NCI-H1105 treated with DMSO at 0.1 percent for 48 hours (cell line): ENCODE measurements around the gene LRRC38.
"Not testable (repeated sequence)": the region's sequence is repeated elsewhere in the genome, so short reads cannot be mapped to it uniquely, and the experiment has no call there.

Experiments
- DNase-seq: peaks from one replicate; lab custom pipeline; 2025; lab: John Stamatoyannopoulos, UW

Gene LRRC38, protein sequence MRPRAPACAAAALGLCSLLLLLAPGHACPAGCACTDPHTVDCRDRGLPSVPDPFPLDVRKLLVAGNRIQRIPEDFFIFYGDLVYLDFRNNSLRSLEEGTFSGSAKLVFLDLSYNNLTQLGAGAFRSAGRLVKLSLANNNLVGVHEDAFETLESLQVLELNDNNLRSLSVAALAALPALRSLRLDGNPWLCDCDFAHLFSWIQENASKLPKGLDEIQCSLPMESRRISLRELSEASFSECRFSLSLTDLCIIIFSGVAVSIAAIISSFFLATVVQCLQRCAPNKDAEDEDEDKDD

DNA sequence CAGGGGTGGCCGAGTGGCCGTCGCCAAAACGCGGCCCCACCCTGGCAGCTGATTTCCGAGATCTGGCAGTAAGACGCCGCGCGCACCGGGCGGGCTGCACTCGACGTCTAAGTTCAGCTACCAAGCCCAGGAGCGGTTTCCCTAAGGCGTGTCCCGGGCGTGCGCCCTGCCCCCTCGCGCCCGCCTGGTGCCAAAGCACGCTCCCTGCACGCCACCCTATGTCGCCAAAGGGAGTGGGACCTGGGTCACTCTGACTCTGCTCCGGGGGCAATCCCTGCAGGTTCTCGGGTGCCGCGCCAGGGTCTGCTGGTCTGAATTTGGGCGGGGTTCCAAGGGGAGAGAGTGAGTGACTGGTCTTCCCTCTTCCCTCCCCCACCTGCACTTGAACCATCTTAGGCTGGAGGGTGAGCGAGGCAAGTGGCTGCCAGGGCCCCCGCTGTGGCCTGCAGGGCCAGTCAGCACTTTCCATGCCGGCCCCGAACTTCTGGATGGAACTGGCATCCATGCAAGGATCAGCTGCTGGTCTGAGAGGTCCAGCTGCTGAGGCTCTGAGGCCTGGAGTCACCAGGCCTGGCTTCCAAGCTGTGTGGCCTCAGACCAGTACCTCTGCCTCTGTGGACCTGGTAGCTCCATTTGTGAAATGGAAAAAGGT, at the start of gene LRRC38:
LRRC38 (minus strand) TSS at position 109 of the 652 bp plus-strand sequence. CDS start 410 bp downstream, outside the sequence.
- peak; percentile 15 for DNase-seq

DNA sequence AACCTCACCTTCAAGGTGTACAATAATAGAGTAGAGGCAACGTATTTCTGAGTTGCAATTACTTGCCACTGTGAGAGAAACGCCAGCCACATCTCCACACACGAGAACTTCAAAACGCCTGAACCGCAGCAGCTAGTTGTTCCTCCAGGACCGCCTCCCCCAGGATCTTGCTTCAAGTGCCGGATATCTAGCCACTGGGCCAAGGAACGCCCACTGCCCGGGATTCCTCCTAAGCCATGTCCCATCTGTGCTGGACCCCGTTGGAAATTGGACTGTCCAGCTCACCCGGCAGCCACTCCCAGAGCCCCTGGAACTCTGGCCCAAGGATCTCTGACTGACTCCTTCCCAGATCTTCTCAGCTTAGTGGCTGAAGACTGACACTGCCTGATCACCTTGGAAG, 49.2 kb upstream of the LRRC38 start:
- not testable (repeated sequence) for DNase-seq

DNA sequence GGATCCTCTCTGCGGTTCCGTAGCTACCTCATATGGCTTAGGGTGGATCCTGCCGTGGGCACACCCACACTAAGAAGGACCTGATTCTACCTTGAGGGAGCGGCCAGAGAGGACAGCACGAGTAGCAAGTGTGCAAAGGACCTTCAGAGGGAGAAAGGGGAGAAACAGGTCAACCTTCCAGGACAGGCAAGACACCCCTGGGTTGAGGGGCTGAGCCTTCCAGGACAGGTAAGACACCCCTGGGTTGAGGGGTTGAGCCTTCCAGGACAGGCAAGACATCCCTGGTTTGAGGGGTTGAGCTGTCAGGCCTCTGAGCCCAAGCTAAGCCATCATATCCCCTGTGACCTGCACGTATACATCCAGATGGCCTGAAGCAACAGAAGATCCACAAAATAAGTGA, 46.7 kb upstream of the LRRC38 start:
- no peak for DNase-seq

GRCh38 chr1:13556224-13556764, 42.5 kb upstream of the LRRC38 start:
- no peak for DNase-seq

DNA sequence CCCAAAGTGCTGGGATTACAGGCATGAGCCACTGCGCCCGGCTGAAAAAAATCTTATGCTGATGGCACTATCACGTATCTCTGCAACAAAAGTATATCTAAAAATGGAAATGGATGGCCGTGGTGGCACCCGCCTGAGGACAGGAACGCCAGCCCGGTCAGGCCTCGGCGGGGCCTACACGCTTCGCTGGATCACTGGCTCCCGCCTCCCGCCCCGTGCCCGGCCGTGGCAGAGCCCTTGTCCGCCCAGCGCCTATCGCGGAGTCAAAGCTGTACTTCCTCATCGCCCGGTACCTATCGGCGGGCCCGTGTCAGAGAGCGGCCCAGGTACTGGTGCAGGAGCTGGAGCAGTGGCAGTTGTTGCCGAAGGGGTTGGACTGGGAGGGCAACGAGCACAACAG, 41.0 kb upstream of the LRRC38 start:
- no peak for DNase-seq

GRCh38 chr1:13550663-13551062, 36.9 kb upstream of the LRRC38 start:
- DNase-seq = no peak

- no peak for DNase-seq
Observed at GRCh38 chr1:13549521-13549920, 35.7 kb upstream of the LRRC38 start.

GRCh38 chr1:13549021-13549420, 35.2 kb upstream of the LRRC38 start:
- DNase-seq = no peak

- no peak for DNase-seq
Observed at GRCh38 chr1:13548281-13548680, 34.5 kb upstream of the LRRC38 start.

DNA sequence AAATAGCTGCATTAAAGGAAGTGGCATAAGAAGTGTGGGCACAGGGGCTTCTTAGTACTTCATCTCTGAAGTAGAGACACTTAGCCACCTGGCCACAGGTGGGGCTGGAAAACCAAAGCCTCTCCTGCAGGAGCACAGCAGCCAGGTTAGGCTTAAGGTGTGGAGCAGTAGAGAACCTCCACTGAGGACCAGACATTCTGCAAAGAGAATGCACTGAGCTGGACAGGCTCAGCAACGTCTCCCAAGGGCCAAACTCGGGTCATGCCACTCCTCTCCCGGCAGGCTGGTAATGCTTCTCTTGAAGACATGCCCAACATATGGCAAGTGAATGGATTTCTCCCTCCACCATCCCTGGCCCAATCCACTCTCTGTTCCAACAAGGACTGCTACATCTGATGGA, 33.0 kb upstream of the LRRC38 start:
- no peak for DNase-seq

DNA sequence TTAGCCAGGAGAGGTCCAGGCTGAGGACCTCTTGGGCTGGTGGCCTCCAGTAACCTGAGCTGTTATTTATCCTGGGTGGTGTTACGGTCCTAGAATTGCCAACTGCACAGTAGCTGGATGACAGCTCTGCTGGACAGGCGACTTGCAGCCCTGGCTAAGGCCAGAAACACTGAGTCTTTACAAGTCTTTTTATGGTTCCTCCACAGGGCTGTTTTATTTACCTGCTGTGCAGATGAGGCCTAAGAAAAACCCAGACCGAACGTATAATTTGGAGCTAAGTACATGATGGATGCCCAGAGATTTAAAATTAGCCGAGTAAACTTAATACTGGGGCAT, 30.4 kb upstream of the LRRC38 start:
- DNase-seq = no peak

DNA sequence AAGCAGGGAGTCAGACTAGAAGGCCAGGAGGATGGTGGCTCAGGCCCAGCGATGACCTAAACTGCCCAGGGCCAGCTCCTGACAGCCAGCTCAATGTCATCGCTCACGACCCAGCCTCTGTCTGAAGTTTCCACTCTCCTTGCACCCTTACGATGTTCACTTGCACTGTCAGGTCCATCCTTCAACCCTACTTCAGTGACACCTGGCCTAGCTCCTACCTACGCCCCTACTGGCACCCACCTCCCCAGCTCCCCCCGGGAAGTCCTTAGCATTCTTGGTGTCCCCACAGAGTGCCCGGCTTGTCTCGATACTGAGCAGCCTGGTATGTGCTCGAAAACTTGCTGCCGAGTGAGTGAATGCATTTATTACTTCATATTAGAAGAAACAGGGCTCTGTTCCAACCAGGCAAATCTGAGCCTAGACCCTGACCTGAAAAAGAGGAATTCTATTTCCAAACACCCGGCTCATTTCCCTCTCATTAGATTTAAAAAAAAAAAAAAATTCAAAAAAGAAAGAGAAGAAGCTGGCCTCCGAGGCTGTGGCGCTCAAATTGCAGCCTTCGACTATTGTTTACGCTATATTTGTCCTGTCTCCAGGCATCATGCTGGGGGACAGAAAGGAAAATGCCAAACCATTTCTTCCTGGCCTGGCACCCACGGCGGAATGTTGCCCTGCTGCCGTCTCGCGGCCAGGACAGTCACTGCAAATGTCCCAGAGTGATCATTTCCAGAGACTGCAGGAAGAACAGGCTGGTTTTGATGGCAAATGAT, 29.8 kb upstream of the LRRC38 start:
- no peak for DNase-seq

- DNase-seq = no peak
Observed at GRCh38 chr1:13541435-13542215, 27.8 kb upstream of the LRRC38 start.

DNA sequence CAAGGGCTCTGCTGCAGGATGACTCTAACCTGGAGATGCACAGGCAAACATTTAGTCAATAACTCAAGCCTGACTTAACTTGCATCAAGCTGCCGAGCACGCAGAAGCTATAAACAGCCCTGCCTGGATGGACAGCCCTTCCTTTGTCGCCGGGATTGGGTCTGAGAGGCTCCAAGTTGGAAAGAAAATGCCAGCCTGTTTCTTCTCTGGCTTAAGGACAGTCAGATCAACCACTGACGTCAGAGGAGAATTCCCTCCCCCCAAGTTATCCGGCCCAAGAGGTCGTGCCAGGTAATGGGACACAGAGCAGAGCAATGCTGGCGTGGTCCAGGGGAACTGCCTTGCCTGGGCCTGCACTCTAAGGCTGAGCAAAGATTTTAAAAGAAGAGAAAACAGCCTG, 27.1 kb upstream of the LRRC38 start:
- no peak for DNase-seq

GRCh38 chr1:13539683-13540082, 25.9 kb upstream of the LRRC38 start:
- no peak for DNase-seq

DNA sequence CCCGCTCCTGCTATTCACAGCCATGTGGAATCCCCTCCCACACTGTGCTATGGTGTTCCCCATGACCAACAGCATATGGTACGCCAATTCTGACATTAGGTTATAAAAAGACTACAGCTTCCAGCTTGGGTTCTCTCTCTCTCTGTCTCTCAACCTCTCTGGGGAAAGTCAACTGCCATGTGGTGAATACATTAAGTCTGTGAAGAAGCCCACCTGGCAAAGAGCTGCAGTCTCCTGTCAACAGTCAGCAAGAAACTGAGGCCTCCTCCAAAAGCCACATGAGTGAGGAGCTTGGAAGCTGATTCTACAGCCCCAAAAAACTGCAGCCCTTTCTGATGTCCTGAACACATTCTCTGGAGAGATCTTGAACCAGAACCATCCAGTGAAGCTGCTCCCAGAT, 25.0 kb upstream of the LRRC38 start:
- no peak for DNase-seq

GRCh38 chr1:13536571-13536970, 22.8 kb upstream of the LRRC38 start:
- DNase-seq = no peak

DNA sequence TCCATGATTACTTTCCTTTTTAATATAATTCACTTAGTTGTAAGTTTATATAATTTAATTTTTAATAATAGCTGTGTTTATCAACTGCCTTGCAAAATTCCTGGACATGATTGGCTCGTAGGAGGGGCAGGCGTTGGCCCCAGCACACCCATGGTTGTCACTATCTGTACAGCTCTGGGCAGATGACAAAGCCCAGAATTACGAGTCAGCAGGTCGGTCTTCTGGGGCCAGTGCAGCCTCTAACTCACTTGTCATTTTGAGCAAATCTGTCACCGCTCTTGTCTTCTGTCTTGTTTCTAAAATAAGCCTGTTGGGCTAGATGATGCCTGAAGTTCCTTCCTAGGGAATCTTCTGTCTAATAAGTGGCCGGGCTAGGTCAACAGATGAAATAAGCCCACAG, 21.4 kb upstream of the LRRC38 start:
- DNase-seq = no peak

DNA sequence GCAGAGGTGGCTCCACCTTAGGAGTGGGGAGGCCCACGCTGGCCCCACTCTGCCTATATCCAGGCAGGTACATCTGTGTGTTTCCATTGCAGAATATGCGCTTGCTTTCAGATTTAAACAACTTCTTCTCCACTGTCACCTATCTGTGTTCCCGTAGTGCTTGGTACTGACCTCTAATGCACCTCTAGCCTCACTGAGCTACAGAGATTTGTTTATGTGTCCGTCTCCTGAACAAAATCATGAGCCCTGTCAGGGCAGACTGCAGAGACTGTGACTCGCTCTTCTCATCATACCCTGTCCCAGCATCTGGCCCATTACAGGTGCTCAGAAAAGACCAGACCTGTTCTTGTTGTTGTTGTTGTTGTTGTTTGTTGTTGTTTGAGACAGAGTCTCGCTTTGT, 14.5 kb upstream of the LRRC38 start:
- DNase-seq = no peak

GRCh38 chr1:13523780-13524477, 10.1 kb upstream of the LRRC38 start:
- DNase-seq = no peak

DNA sequence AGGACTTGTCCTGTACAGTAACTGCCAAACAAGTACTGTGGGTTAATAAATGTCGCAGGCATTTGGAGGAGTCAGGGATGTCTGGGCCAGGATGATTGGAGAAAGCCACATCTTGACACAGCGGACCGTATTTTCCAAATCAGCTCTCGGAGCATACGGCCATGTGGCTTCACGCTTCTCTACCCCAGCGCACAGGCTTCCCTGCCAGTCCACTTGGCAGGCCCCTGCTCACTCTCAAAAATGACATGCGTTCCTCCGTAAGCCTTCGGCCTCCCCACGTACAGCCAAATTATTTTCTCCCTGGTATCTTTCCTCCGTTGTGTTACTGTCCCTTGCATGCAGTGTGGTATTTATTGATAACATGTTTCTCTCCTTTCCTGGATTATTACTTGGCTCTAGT, 7.2 kb upstream of the LRRC38 start:
- no peak for DNase-seq
